OCI-LY1 (cell line): ENCODE data around the gene MAP4.

Experiments used
- H2AFZ ChIP-seq: fragments of 200-600 bp; sonication (generic), shearing (Covaris generic); 2 replicates; pipeline ENCODE4 v1.6.0; 2014; ENCODE audit warnings: antibody characterized with exemption, mild to moderate bottlenecking, low read length
- H3F3A ChIP-seq: fragments of 200-600 bp; sonication (generic), shearing (Covaris generic); 2 replicates; pipeline ENCODE4 v1.6.0; 2014; ENCODE audit warnings: mild to moderate bottlenecking, antibody characterized with exemption, low read length, moderate library complexity; ENCODE audit not compliant: insufficient read depth
- H3K27ac ChIP-seq: fragments of 200-600 bp; sonication (generic); 2 replicates; pipeline ENCODE4 v1.5.1; 2014; ENCODE audit warnings: low read length, mixed run types, mild to moderate bottlenecking, low read depth; ENCODE audit not compliant: poor library complexity, severe bottlenecking
- H3K27me3 ChIP-seq: fragments of 200-600 bp; sonication (generic); 2 replicates; pipeline ENCODE4 v1.6.0; 2014; ENCODE audit warnings: antibody characterized with exemption, mild to moderate bottlenecking, low read length, moderate library complexity; ENCODE audit not compliant: insufficient read depth
- H3K36me3 ChIP-seq: fragments of 200-600 bp; sonication (generic); 2 replicates; pipeline ENCODE4 v1.6.1; 2014; ENCODE audit warnings: mild to moderate bottlenecking, antibody characterized with exemption, low read length, moderate library complexity, mixed read lengths; ENCODE audit not compliant: insufficient read depth
- H3K4me1 ChIP-seq: fragments of 200-600 bp; sonication (generic); 2 replicates; pipeline ENCODE4 v1.5.1; 2014; ENCODE audit warnings: mild to moderate bottlenecking, low read length, moderate library complexity; ENCODE audit not compliant: insufficient read depth, severe bottlenecking
- H3K4me2 ChIP-seq: fragments of 200-600 bp; sonication (generic), shearing (Covaris generic); 2 replicates; pipeline ENCODE4 v1.6.1; 2014; ENCODE audit warnings: low read length
- H3K4me3 ChIP-seq: fragments of 200-600 bp; sonication (generic); 2 replicates; pipeline ENCODE4 v1.5.1; 2014; ENCODE audit warnings: low read length, low read depth, mild to moderate bottlenecking, mixed read lengths; ENCODE audit not compliant: poor library complexity, severe bottlenecking
- H3K79me2 ChIP-seq: fragments of 200-600 bp; shearing (Covaris generic); 2 replicates; pipeline ENCODE4 v1.6.1; 2016; ENCODE audit warnings: mixed run types, low read length, mixed read lengths; ENCODE audit not compliant: insufficient read depth
- H3K9ac ChIP-seq: fragments of 200-600 bp; sonication (generic), shearing (Covaris generic); 2 replicates; pipeline ENCODE4 v1.6.1; 2014; ENCODE audit warnings: mild to moderate bottlenecking, low read length, mixed read lengths
- H3K9me2 ChIP-seq: fragments of 200-600 bp; sonication (generic), shearing (Covaris generic); 2 replicates; pipeline ENCODE4 v1.6.1; 2014; ENCODE audit warnings: low read depth, mild to moderate bottlenecking, low read length, mixed read lengths
- H3K9me3 ChIP-seq: fragments of 200-600 bp; shearing (Covaris generic); 2 replicates; pipeline ENCODE4 v1.6.1; 2014; ENCODE audit warnings: low read length, mixed read lengths
- H4K20me1 ChIP-seq: fragments of 200-600 bp; sonication (generic), shearing (Covaris generic); 2 replicates; pipeline ENCODE4 v1.6.0; 2016; ENCODE audit warnings: mild to moderate bottlenecking, low read length; ENCODE audit not compliant: insufficient read depth
- CTCF ChIP-seq: fragments of 200-600 bp; sonication (generic), shearing (Covaris generic); IDR thresholded peaks from 2 replicates; pipeline ENCODE4 v1.5.1; 2017; ENCODE audit warnings: mild to moderate bottlenecking, antibody characterized with exemption, low read length, moderate library complexity, mixed read lengths
- EZH2 ChIP-seq: fragments of 200-600 bp; sonication (generic), shearing (Covaris generic); IDR thresholded peaks from 2 replicates; pipeline ENCODE4 v1.8.0; 2017; ENCODE audit warnings: borderline replicate concordance, mixed run types, mild to moderate bottlenecking, antibody characterized with exemption, low read length, moderate library complexity, mixed read lengths

The MAP4 gene

GRCh38 chr3:47895241-47895640 is 121.0 kb downstream of the MAP4 start:
- Histone ChIP-seq H3K4me1 (no peaks in the 10 kb centered on the region), H3K4me2 (no peak overlapping the region), H3K4me3 (no peak overlapping the region), H3K27me3 (no peaks in the 10 kb centered on the region), H2AFZ (no peak overlapping the region), H3K27ac (no peak overlapping the region), H4K20me1 (no peaks in the 10 kb centered on the region), H3F3A (no peaks in the 10 kb centered on the region), H3K9me2 (no peaks in the 10 kb centered on the region), H3K9me3 (no peaks in the 10 kb centered on the region), H3K36me3 (peaks cover 13% of the 10 kb centered on the region), H3K79me2 (no peaks in the 10 kb centered on the region), H3K9ac (no peak overlapping the region)
- no peak for TF ChIP-seq CTCF
- TF ChIP-seq EZH2: no peak

- H3K9me2 ChIP-seq: no peaks in the 10 kb centered on the region
- no peaks in the 10 kb centered on the region for H3F3A ChIP-seq
- no peak overlapping the region for H3K9ac ChIP-seq
- peaks cover 20% of the 10 kb centered on the region for H3K36me3 ChIP-seq
- no peak overlapping the region for H3K27ac ChIP-seq
- no peaks in the 10 kb centered on the region for H3K27me3 ChIP-seq
- no peaks in the 10 kb centered on the region for H4K20me1 ChIP-seq
- H3K4me1 ChIP-seq: no peaks in the 10 kb centered on the region
- no peaks in the 10 kb centered on the region for H3K9me3 ChIP-seq
- H2AFZ ChIP-seq: no peak overlapping the region
- H3K79me2 ChIP-seq: no peaks in the 10 kb centered on the region
- no peak overlapping the region for H3K4me2 ChIP-seq
- TF ChIP-seq CTCF (no peak), EZH2 (no peak)
- H3K4me3 ChIP-seq: no peak overlapping the region
Observed at GRCh38 chr3:47892286-47893040, 123.8 kb downstream of the MAP4 start.

- Histone ChIP-seq H3K79me2 (no peaks in the 10 kb centered on the region), H3K27me3 (no peaks in the 10 kb centered on the region), H3K9me3 (no peaks in the 10 kb centered on the region), H3F3A (no peaks in the 10 kb centered on the region), H3K9me2 (no peaks in the 10 kb centered on the region), H2AFZ (no peak overlapping the region), H3K36me3 (peaks cover 20% of the 10 kb centered on the region; the same call in 1 of the 2 replicates), H3K4me3 (no peak overlapping the region), H3K9ac (no peak overlapping the region), H3K27ac (no peak overlapping the region), H3K4me1 (no peaks in the 10 kb centered on the region), H3K4me2 (no peak overlapping the region), H4K20me1 (no peaks in the 10 kb centered on the region)
- TF ChIP-seq CTCF: no peak
- no peak for TF ChIP-seq EZH2
Observed at GRCh38 chr3:47891613-47892005, 124.6 kb downstream of the MAP4 start.
